Renal cortical epithelial cell (primary cell): ENCODE results near the gene SH3GL1. TPM values are rescaled to one million over a fixed set of nuclear protein-coding genes. Genes with fewer than 3 reads are reported as not detected.
"Not testable (repeated sequence)": the region's sequence is repeated elsewhere in the genome, so short reads cannot be mapped to it uniquely, and the experiment has no call there.

ENCODE experiments used
- DNase-seq: peaks from one replicate; pipeline ENCODE4 v3.0.0-alpha.2; 2011; ENCODE audit warnings: low read depth
- total RNA-seq: library from RNA; depleted of rRNA; stranded (reverse); fragments of >200 nt; gene quantifications from 2 replicates; pipeline ENCODE4 v1.2.3, GENCODE V29; 2014

Gene SH3GL1
- total RNA-seq, 1 donor from 2014 or later, result 51.2 TPM

GRCh38 chr19:4363571-4364304, 36.6 kb downstream of the SH3GL1 start:
- no peak for DNase-seq

GRCh38 chr19:4362831-4363545, 37.4 kb downstream of the SH3GL1 start:
- no peak for DNase-seq

GRCh38 chr19:4362101-4362828, 38.1 kb downstream of the SH3GL1 start:
- DNase-seq, result no peak

DNA sequence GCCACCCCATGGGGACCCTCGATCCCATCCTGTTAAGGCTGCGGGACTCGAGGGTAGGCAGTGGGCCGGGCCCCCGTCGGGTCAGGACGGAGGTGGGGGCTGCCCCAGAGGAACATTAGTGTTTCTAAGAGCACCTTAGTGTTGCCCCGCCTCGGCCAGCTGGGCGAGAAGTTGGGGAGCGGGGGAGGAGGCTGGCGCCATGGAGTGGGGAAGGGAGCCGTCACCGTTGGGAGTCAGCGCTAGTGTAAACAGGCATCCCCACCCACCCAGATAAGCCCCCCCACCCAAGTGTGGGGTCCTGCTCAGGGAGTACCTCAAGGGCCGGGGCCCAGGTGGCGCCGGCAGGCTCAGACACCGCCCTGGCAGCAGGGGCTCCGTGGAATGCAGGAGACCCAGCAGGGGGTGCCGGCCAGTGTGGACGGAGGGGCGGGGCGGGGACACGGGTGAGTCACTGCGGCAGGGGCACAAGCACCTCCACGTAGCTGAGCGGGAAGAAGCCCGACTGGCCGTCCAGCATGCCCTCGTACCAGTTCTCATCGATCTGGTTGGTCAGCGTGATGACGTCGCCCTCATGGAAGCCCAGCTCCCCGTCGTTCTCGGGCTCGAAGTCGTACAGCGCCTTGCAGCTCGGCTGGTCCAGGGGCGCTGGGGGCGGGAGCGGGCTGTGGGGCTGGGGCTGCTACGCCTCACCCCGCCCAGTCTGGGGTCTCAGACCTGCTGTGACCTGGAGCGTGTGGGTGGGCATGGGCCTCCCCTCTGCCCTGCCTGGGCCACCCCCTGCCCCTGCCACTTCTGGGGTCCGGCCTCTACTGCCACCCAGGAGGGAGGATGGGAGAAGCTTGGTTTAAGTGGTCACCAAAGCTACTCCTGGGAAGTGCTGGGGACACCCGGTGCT, 38.9 kb downstream of the SH3GL1 start:
- no peak for DNase-seq

DNA sequence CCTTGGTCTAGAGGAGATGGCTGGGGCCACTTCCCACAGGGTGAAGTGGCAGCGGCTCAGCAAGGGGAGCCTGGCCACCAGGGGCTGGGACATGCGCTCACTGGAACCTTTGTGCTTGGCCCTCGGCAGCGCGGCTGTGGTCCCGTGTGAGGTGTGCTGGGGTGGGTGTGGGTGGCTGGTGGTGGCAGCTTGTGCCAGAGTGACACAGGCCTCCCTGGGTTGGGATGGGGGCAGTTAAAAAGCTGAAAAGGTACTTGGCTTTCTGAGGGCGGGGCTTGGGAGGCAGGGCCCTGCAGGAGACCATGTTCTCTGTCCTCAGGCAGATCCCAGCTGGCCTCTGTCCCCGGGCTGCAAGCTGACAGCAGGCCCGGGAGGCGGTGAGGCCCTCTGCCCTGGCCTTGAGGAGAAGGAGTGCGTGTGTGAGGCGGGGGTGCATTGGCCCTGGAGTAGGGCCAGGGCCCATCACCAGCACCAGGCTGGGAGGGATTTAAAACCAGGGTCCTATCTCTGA, 39.7 kb downstream of the SH3GL1 start:
- no peak for DNase-seq

GRCh38 chr19:4360081-4360569, 40.2 kb downstream of the SH3GL1 start:
- DNase-seq, result no peak

- DNase-seq, result no peak
These were observed 40.7 kb downstream of the SH3GL1 start for GRCh38 chr19:4359627-4360000.

- DNase-seq, result no peak
These were observed 41.4 kb downstream of the SH3GL1 start for GRCh38 chr19:4358709-4359626.

DNA sequence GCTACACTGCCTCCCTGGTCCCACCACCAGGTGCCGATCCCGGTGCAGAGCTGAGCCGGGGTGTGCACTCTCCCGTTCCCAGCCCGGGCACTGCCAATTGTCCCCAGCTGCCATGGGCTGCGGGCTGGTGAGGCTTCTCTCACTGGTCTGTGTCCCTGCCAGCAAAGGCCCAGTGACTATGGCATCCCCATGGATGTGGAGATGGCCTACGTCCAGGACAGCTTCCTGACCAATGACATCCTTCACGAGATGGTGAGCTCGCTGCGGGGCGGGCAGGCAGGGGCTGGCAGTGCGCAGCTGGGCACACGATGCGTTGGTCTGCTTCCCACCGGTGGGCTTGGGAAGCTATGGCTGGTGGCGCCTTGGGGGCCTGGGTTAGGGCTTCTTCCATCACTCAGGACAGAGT, 42.4 kb downstream of the SH3GL1 start:
- no peak for DNase-seq

- no peak for DNase-seq
These were observed 43.1 kb downstream of the SH3GL1 start for GRCh38 chr19:4357095-4357797.

DNA sequence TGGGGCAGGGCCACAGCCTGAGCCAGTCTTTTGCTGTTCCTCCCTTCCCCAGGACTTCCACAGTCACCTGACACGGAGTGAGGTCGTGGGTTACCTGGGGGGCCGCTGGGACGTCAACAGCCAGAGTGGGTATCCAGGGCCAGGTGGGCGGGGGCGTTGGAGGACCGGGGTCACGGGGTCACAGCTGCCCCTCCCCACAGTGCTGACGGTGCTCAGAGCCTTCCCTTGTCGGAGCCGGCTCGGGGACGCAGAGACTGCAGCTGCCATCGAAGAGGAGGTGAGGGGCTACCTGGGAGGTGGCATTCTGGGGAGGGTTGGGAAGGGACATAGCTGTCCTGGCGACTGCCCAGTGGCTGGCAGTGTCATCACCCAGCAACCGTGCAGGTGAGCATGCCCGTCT, 45.5 kb downstream of the SH3GL1 start:
- DNase-seq, result no peak

- no peak for DNase-seq
These were observed 46.1 kb downstream of the SH3GL1 start for GRCh38 chr19:4354282-4354681.

DNA sequence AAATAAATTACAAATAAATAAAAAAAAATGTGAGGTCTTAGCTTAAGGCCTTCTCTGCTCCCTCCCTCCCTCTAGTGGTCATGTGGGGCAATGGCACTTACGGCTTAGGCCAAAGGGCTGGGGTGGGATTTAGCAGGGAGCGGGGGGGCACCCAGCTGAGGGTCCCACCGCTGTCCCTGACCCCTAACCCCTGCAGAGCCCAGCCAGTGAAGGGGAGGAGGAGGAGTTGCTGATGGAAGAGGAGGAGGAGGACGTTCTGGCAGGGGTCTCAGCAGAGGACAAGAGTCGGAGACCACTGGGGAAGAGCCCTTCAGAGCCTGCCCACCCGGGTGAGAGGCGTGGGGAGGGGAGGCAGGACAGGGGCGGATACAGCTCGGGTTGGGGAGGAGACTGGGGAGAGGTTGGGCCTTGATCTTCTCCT, 47.6 kb downstream of the SH3GL1 start:
- peak; percentile 56 for DNase-seq

DNA sequence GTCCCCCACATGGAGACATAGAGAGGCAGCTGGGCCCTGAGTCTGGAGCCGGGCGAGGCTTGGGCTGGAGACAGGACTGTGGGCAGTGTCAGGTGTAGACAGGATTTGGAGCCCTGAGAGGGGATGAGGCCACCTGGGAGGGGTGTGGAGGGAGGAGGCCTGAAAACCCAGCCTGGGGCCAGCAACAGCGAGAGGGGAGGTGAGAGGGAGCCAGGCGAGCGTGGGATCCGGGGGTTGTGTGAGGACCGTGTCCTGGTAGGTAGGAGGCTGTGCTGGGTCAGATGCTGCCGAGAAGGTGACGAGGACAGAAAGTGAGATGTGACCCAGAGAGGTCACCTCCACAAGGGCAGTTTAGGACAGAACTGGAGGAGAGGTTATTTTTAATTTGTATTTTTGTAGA, 49.6 kb downstream of the SH3GL1 start:
- no peak for DNase-seq

GRCh38 chr19:4350111-4350510, 50.2 kb downstream of the SH3GL1 start:
- no peak for DNase-seq

- not testable (repeated sequence) for DNase-seq
These were observed 51.1 kb downstream of the SH3GL1 start for GRCh38 chr19:4349225-4349624.

DNA sequence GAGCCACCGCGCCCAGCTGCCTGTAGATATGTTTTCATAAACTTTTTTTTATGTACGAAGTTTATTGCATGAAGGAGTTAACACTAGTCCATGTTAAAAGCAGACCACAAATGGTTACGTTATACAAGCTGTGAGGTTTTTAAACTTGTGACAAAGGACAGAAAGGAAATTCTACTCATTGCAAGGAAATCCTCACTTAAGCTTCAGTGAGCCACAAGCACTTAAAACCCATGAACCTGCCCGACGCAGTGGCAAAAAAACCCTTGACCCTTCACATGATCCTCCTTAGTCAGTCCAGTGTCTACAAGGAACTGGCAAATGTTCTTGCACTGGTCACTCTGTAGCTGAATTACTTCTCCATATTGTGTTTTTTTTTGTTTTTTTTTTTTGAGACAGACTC, 52.8 kb downstream of the SH3GL1 start:
- no peak for DNase-seq

DNA sequence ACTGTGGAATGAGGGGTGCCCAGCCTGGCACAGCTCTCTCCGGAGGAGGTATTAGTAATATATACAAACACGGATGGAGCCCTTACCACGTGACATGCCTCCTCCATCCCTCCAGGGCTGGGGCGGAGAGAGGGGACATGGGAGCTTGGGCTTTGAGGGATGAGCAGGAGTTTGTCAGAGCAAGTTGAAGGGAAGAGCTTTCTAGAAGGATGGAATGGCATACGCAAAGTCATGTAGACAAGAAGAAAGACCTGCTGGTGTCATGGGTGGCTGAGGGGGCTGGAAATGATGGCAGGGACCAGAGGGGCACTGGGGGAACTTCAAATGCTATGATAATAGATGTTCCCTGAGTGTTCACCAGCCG, 54.3 kb downstream of the SH3GL1 start:
- DNase-seq, result no peak

DNA sequence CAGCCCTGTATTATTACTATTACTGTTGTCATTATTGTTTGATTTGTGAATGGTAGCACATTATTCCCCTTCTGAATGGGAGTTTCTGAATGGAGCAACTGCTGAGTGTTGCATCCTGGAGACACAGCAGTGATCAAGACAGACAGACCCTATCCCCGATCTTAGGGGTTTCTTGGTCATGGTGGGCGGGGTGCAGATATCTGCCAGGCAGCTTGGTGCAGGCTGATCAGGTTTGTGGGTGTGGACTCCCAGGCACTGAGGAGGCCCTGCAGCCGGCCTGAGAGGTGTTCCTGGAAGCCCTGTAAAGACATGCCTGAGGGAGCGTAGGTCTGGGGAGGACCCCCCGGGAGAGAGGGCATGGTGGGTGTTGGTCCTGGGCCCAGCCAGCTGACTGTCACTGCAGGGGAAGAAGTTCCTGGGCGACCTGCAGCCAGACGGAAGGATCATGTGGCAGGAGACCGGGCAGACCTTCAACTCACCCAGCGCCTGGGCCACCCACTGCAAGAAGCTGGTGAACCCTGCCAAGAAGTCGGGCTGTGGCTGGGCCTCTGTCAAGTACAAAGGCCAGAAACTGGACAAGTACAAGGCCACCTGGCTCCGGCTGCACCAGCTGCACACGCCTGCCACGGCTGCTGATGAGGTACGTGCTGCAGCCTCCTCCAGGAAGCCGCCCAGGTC, 54.9 kb downstream of the SH3GL1 start:
- no peak for DNase-seq
